Activated gamma-delta T cell (primary cell): ENCODE results near the gene TPI1.

Experiments
- DNase-seq: peaks from one replicate; lab custom pipeline; 2025; lab: John Stamatoyannopoulos, UW
- total RNA-seq, 2 donors: gene quantifications; one replicate each; lab custom pipeline; 2026; lab: John Stamatoyannopoulos, UW

Gene TPI1
- 191 to 194 reads per million in 2 donors for total RNA-seq

GRCh38 chr12:6867413-6868210 is at the start of gene TPI1:
Gene TPI1, plus strand, starts transcription at chr12:6867531. Its CDS starts 36 bp downstream, at chr12:6867567.
- peak; percentile 69 for DNase-seq

- no peak for DNase-seq
Measured at GRCh38 chr12:6817662-6818157, 49.6 kb upstream of the TPI1 start.

GRCh38 chr12:6818222-6818621 is 49.1 kb upstream of the TPI1 start:
- DNase-seq: no peak

GRCh38 chr12:6818645-6819044 is 48.7 kb upstream of the TPI1 start:
- DNase-seq: no peak

GRCh38 chr12:6819106-6820030 is 48.0 kb upstream of the TPI1 start:
- DNase-seq: no peak

- DNase-seq: no peak
Measured at GRCh38 chr12:6820166-6820565, 47.2 kb upstream of the TPI1 start.

- no peak for DNase-seq
Measured at GRCh38 chr12:6821591-6822425, 45.5 kb upstream of the TPI1 start, which contains the start of gene GPR162. Gene GPR162, plus strand, starts transcription at chr12:6821821. Its CDS starts 2,078 bp downstream, at chr12:6823899.

GRCh38 chr12:6822426-6823135 is 44.8 kb upstream of the TPI1 start:
- no peak for DNase-seq

GRCh38 chr12:6823182-6824084 is 43.9 kb upstream of the TPI1 start:
- no peak for DNase-seq

- no peak for DNase-seq
Measured at GRCh38 chr12:6824085-6824775, 43.1 kb upstream of the TPI1 start.

GRCh38 chr12:6824901-6825381 is 42.4 kb upstream of the TPI1 start:
- DNase-seq: no peak

GRCh38 chr12:6825398-6826124 is 41.8 kb upstream of the TPI1 start:
- no peak for DNase-seq

- DNase-seq: no peak
Measured at GRCh38 chr12:6826125-6826733, 41.1 kb upstream of the TPI1 start.

GRCh38 chr12:6826734-6827436 is 40.4 kb upstream of the TPI1 start:
- DNase-seq: no peak

GRCh38 chr12:6827437-6827911 is 39.9 kb upstream of the TPI1 start:
- DNase-seq: no peak

- DNase-seq: peak; percentile 23
Measured at GRCh38 chr12:6827982-6828780, 39.1 kb upstream of the TPI1 start, which contains the start of gene P3H3. Gene P3H3, plus strand, starts transcription at chr12:6828407. Its CDS starts 34 bp downstream, at chr12:6828441.
